HEK293T (cell line): ENCODE data around the gene CCSER1.

ENCODE experiments used
- CTBP1 ChIP-seq: fragments of 450-650 bp; IDR thresholded peaks from 2 replicates; pipeline ENCODE4 v1.6.1; 2016; ENCODE audit warnings: borderline replicate concordance
- ELF4 ChIP-seq: fragments of 450-650 bp; IDR thresholded peaks from 2 replicates; pipeline ENCODE4 v1.6.1; 2017; ENCODE audit warnings: antibody characterized with exemption
- FOXA1 ChIP-seq: fragments of 450-650 bp; IDR thresholded peaks from 2 replicates; pipeline ENCODE4 v1.6.1; 2016; ENCODE audit warnings: mild to moderate bottlenecking
- FOXK2 ChIP-seq: fragments of 450-650 bp; IDR thresholded peaks from 2 replicates; pipeline ENCODE4 v1.6.1; 2016; ENCODE audit warnings: mild to moderate bottlenecking
- FOXM1 ChIP-seq: fragments of 450-650 bp; IDR thresholded peaks from 2 replicates; pipeline ENCODE4 v1.6.1; 2017; ENCODE audit warnings: mild to moderate bottlenecking, borderline replicate concordance
- HDGF ChIP-seq: fragments of 450-650 bp; IDR thresholded peaks from 2 replicates; pipeline ENCODE4 v1.6.1; 2017; ENCODE audit warnings: antibody characterized with exemption, borderline replicate concordance
- LEF1 ChIP-seq: fragments of 450-650 bp; IDR thresholded peaks from 2 replicates; pipeline ENCODE4 v1.6.1; 2017; ENCODE audit warnings: mild to moderate bottlenecking, borderline replicate concordance
- NFRKB ChIP-seq: fragments of 450-650 bp; IDR thresholded peaks from 2 replicates; pipeline ENCODE4 v1.6.1; 2016; ENCODE audit warnings: mild to moderate bottlenecking, moderate library complexity
- PKNOX1 ChIP-seq: fragments of 450-650 bp; IDR thresholded peaks from 2 replicates; pipeline ENCODE4 v1.6.1; 2016
- SP1 ChIP-seq: fragments of 450-650 bp; IDR thresholded peaks from 2 replicates; pipeline ENCODE4 v1.6.1; 2017
- SUZ12 ChIP-seq: fragments of 450-650 bp; IDR thresholded peaks from 2 replicates; pipeline ENCODE4 v1.6.1; 2016; ENCODE audit warnings: mild to moderate bottlenecking
- TARDBP ChIP-seq: fragments of 450-650 bp; IDR thresholded peaks from 2 replicates; pipeline ENCODE4 v1.6.1; 2016

DNA sequence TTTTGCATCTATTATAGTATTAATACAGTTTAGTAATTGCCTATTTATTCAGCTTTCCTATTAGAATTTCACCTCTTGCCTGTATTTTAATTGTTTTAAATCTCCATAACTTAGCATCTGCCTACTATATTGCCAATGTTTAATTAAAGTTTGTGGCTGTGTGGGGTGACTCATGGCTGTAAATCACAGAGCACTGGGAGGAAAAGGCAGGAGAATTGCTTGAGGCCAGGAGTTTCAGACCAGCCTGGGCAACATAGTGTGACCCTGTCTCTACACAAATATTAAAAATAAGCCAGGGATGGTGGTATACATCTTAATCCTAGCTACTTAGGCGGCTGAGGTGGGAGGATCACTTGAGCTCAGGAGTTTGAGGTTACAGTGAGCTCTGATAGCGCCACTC lies 14.5 kb upstream of the CCSER1 start:
- TF ChIP-seq PKNOX1 = peak; percentile 16; the same call in 1 of the 2 replicates
- no peak for TF ChIP-seq FOXM1
- no peak for TF ChIP-seq FOXA1
- no peak for TF ChIP-seq CTBP1
- no peak for TF ChIP-seq FOXK2
- TF ChIP-seq HDGF = no peak
- TF ChIP-seq SP1 = no peak
- no peak for TF ChIP-seq LEF1
- no peak for TF ChIP-seq NFRKB
- TF ChIP-seq TARDBP = no peak
- TF ChIP-seq ELF4 = no peak
- no peak for TF ChIP-seq SUZ12
